A375 (cell line): ENCODE data around the gene PTPRD. TPM values are rescaled to one million over a fixed set of nuclear protein-coding genes. Genes with fewer than 3 reads are reported as not detected.

Source experiments
- small RNA-seq: library from RNA; depleted of rRNA; stranded (forward); fragments of <200 nt; gene quantifications from one replicate; pipeline ENCODE3, GENCODE V24; 2014
- total RNA-seq: library from RNA; depleted of rRNA; stranded (reverse); fragments of >200 nt; shearing (Covaris generic); gene quantifications from 2 replicates; pipeline ENCODE4 v1.2.3, GENCODE V29; 2014; rRNA removed

PTPRD gene
- total RNA-seq = 8.1 and 9.4 TPM in 2 replicates

DNA sequence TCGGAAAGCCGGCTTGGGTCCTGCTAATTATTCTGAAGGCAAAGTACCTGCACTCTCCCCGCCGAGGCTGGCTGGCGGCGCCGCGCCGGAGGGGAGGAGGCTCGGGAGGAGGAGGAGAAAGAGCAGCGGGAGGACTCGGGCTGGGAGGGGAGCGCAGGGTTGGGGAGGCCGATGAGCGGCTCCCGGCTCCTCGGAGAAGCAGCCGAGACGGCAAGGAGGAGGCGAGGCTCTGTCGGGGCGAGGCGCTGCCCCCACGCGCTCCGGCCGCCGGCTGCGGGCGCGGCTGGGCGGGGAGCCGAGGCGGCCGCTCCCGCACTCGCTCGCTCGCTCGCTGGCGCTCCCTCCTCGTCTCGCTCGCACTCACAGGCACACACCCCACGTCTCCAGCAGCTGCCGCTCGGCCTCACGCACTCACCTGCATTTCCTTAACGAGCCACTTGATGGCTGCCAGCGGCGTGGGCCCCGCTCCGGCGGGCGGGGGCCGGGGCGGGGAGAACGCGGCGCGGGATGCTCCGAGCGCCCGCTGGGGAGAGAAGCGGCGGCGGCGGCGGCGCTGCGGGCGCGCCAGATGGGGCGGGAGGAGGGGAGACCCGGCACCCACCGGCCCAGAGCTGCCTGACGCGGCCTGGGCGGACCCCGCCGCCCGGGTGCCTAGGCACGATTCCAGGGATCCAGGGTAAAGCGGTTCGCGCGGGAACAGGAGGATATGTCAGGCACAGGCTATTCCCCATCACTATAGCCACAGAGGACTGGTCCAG, at the start of gene PTPRD:
TSS of gene PTPRD (minus strand) at position 362 of the 758 bp plus-strand sequence.

Small RNA genes lying within 50 kb of the gene (small RNA-seq; reads per million reads assigned to genes)
- gene AL135790.2 = not detected
- not detected for gene RNU7-185P
